CD14-positive monocyte (primary cell): ENCODE measurements around the gene TBCD. TPM values are rescaled to one million over a fixed set of nuclear protein-coding genes. Genes with fewer than 3 reads are reported as not detected.
"Not testable (repeated sequence)": the region's sequence is repeated elsewhere in the genome, so short reads cannot be mapped to it uniquely, and the experiment has no call there.

Experiments used
- DNase-seq, 3 donors: peaks; one replicate each; pipeline ENCODE4 v3.0.0-alpha.2; 2011 to 2022
- H2AFZ ChIP-seq: 2 replicates; pipeline ENCODE4 v1.6.0; 2012; ENCODE audit warnings: mild to moderate bottlenecking, low read depth, low read length, inconsistent platforms; ENCODE audit not compliant: insufficient read depth, poor library complexity, severe bottlenecking
- H3K27ac ChIP-seq, 2 donors: 1 replicate in 1 of 2; 2 replicates in 1 of 2; pipeline ENCODE4 v1.5.1; 2012 to 2013; ENCODE audit warnings: low read length in 2 of 2, control low read depth in 1 of 2, inconsistent platforms in 1 of 2, low read depth in 1 of 2, mild to moderate bottlenecking in 1 of 2
- H3K27me3 ChIP-seq, 2 donors: one replicate each; pipeline versions ENCODE4 v1.6.0 to v1.6.1; 2011 to 2013; ENCODE audit warnings: low read length in 2 of 2; ENCODE audit not compliant: control insufficient read depth in 2 of 2, insufficient read depth in 2 of 2
- H3K36me3 ChIP-seq, 2 donors: replicated peaks in 1 of 2; 1 replicate in 1 of 2; 2 replicates in 1 of 2; pipeline versions ENCODE4 v1.5.1 to v1.6.1; 2012 to 2013; ENCODE audit warnings: low read length in 2 of 2, control low read depth in 1 of 2, inconsistent platforms in 1 of 2, mild to moderate bottlenecking in 1 of 2; ENCODE audit not compliant: insufficient read depth in 2 of 2, control insufficient read depth in 1 of 2
- H3K4me1 ChIP-seq, 2 donors: 1 replicate in 1 of 2; 2 replicates in 1 of 2; pipeline versions ENCODE4 v1.5.1 to v1.6.1; 2012 to 2013; ENCODE audit warnings: low read length in 2 of 2, control low read depth in 1 of 2, inconsistent platforms in 1 of 2, mild to moderate bottlenecking in 1 of 2, moderate library complexity in 1 of 2; ENCODE audit not compliant: insufficient read depth in 2 of 2, control insufficient read depth in 1 of 2
- H3K4me2 ChIP-seq: replicated peaks from 2 replicates; pipeline ENCODE3; 2012; ENCODE audit warnings: low read length, moderate library complexity, mild to moderate bottlenecking; ENCODE audit not compliant: poor library complexity, severe bottlenecking; ENCODE audit errors: extremely low read depth
- H3K4me3 ChIP-seq, 3 experiments: fragments of 200-600 bp in 1 of 3; sonication (generic) in 1 of 3; replicated peaks in 1 of 3; 1 replicate in 2 of 3; 2 replicates in 1 of 3; pipeline ENCODE4 v1.5.1; 2011 to 2013; ENCODE audit warnings: low read length in 3 of 3, mild to moderate bottlenecking in 3 of 3, control low read depth in 2 of 3, low read depth in 2 of 3, inconsistent platforms in 1 of 3, moderate library complexity in 1 of 3
- H3K79me2 ChIP-seq: 2 replicates; pipeline ENCODE4 v1.6.0; 2012; ENCODE audit warnings: mild to moderate bottlenecking, control low read depth, inconsistent platforms, low read length, moderate library complexity; ENCODE audit not compliant: insufficient read depth
- H3K9ac ChIP-seq: 2 replicates; pipeline ENCODE4 v1.6.0; 2017; ENCODE audit warnings: low read length, mild to moderate bottlenecking; ENCODE audit not compliant: insufficient read depth, poor library complexity, severe bottlenecking
- H3K9me3 ChIP-seq, 2 donors: replicated peaks in 1 of 2; 1 replicate in 1 of 2; 2 replicates in 1 of 2; pipeline versions ENCODE4 v1.5.1 to v1.6.1; 2012 to 2013; ENCODE audit warnings: low read length in 2 of 2, control low read depth in 1 of 2; ENCODE audit not compliant: control insufficient read depth in 1 of 2, insufficient read depth in 1 of 2
- H4K20me1 ChIP-seq: 2 replicates; pipeline ENCODE4 v1.6.0; 2012; ENCODE audit warnings: mild to moderate bottlenecking, low read length, control low read depth, moderate library complexity; ENCODE audit not compliant: insufficient read depth
- H3K27ac Mint-ChIP-seq, 7 donors: one replicate each; pipeline ENCODE4 v1.8.0; 2020; ENCODE audit warnings: mild to moderate bottlenecking in 7 of 7, mixed read lengths in 7 of 7, moderate library complexity in 6 of 7, inconsistent platforms in 2 of 7
- H3K27me3 Mint-ChIP-seq, 3 donors: one replicate each; pipeline ENCODE4 v1.8.0; 2021 to 2022; ENCODE audit warnings: low read depth in 3 of 3, mild to moderate bottlenecking in 3 of 3, mixed read lengths in 3 of 3, moderate library complexity in 3 of 3, inconsistent platforms in 1 of 3
- H3K36me3 Mint-ChIP-seq, 2 donors: one replicate each; pipeline ENCODE4 v1.8.0; 2020; ENCODE audit warnings: mixed read lengths in 2 of 2, inconsistent platforms in 1 of 2, mild to moderate bottlenecking in 1 of 2
- H3K4me1 Mint-ChIP-seq: one replicate; pipeline ENCODE4 v1.8.0; 2020; ENCODE audit warnings: mild to moderate bottlenecking, mixed read lengths
- H3K4me3 Mint-ChIP-seq, 2 donors: one replicate each; pipeline ENCODE4 v1.8.0; 2020; ENCODE audit warnings: mild to moderate bottlenecking in 2 of 2, mixed read lengths in 2 of 2, moderate library complexity in 1 of 2
- H3K9me3 Mint-ChIP-seq, 7 donors: one replicate each; pipeline ENCODE4 v1.8.0; 2020 to 2022; ENCODE audit warnings: mixed read lengths in 7 of 7, mild to moderate bottlenecking in 6 of 7, moderate library complexity in 6 of 7, inconsistent platforms in 2 of 7
- WGBS: methylation state at CpG from one replicate; pipeline ENCODE4 v1.1.5; 2013; ENCODE audit warnings: missing lambda C conversion rate; ENCODE audit not compliant: insufficient coverage; 5-methylcytosine and 5-hydroxymethylcytosine counted together
- intact Hi-C, 2 donors: fragments of 100-400 bp; cut with micrococcal nuclease; formaldehyde crosslinking; loops; one replicate each; pipeline versions ENCODE4 v1.15.0 to v1.15.1; 2023
- polyA plus RNA-seq, 3 donors: library from polyadenylated mRNA; depleted of rRNA in 1 of 3; unstranded in 2 of 3; stranded (reverse) in 1 of 3; fragments of 300-500 nt in 2 of 3; fragments of >200 nt in 1 of 3; fragmentation: Illumina TruSeq in 2 of 3; gene quantifications; 1 replicate in 2 of 3; 2 replicates in 1 of 3; pipeline ENCODE4 v1.2.3, GENCODE V29; 2012 to 2021
- TF ChIP-seq, protein P1 (sequence below): fragments of 200-600 bp; IDR thresholded peaks from one replicate; pipeline ENCODE4 v1.8.0; 2022; ENCODE audit warnings: antibody characterized with exemption, mild to moderate bottlenecking

The TBCD gene
- polyA plus RNA-seq, 3 donors: 54.7 to 74.0 (median 66.6) TPM

DNA sequence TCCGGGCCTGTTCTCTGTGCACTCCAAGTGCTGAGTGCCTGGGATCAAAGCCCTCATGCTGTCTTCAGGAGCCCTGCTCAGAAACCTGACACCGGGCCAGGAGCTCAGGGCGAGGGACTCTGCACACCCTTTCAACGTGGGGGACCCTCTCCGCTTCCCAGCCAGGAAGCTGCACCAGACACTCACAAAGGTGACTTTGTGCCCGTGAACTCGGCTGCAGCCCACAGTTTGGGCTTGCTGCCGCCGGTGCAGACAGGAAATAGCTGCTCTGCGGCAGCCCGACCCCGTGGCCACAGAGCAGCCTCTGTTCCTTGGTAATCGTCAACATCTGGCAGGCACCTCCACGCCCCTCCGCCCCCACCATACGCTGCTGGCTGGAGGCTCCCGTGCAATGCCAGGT is 234.1 kb downstream of the TBCD start:
- H3K27ac ChIP-seq: no peak overlapping the region
- peak overlapping the region; percentile 9 for H3K9ac ChIP-seq
- WGBS: 4% methylated on average over 16 of the region's 17 CpGs
- Mint-ChIP-seq H3K36me3 (peaks cover 26 to 34% of the 10 kb centered on the region in 2 donors), H3K27me3 (peaks cover 0 to 3% (median 2%) of the 10 kb centered on the region in 3 donors), H3K9me3 (peaks cover 0 to 9% (median 4%) of the 10 kb centered on the region in 7 donors), H3K27ac (peak overlapping the region in 5 of 7 donors; percentile 10 to 74 (median 30)), H3K4me1 (peaks cover 20% of the 10 kb centered on the region), H3K4me3 (peak overlapping the region; percentile 74 to 91)
- no peaks in the 10 kb centered on the region for H3K79me2 ChIP-seq
- TF ChIP-seq, protein P1, sequence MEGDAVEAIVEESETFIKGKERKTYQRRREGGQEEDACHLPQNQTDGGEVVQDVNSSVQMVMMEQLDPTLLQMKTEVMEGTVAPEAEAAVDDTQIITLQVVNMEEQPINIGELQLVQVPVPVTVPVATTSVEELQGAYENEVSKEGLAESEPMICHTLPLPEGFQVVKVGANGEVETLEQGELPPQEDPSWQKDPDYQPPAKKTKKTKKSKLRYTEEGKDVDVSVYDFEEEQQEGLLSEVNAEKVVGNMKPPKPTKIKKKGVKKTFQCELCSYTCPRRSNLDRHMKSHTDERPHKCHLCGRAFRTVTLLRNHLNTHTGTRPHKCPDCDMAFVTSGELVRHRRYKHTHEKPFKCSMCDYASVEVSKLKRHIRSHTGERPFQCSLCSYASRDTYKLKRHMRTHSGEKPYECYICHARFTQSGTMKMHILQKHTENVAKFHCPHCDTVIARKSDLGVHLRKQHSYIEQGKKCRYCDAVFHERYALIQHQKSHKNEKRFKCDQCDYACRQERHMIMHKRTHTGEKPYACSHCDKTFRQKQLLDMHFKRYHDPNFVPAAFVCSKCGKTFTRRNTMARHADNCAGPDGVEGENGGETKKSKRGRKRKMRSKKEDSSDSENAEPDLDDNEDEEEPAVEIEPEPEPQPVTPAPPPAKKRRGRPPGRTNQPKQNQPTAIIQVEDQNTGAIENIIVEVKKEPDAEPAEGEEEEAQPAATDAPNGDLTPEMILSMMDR: no peak
- H3K36me3 ChIP-seq: peaks cover 0 to 3% of the 10 kb centered on the region in 2 donors
- DNase-seq: no peak
- H3K9me3 ChIP-seq: no peaks in the 10 kb centered on the region
- peak overlapping the region; percentile 40 for H3K4me2 ChIP-seq
- no peaks in the 10 kb centered on the region for H3K27me3 ChIP-seq
- H3K4me1 ChIP-seq: peaks cover 13 to 16% of the 10 kb centered on the region in 2 donors
- H4K20me1 ChIP-seq: no peaks in the 10 kb centered on the region
- H3K4me3 ChIP-seq: peak overlapping the region in 1 of 3 experiments; percentile 47
- peak overlapping the region; percentile 68 for H2AFZ ChIP-seq
- intact Hi-C loops: loop anchor here in 1 of 2 donors (1.0 kb wide), 1 partner anchor 9 kb away; no protein-coding TSS in a partner anchor

DNA sequence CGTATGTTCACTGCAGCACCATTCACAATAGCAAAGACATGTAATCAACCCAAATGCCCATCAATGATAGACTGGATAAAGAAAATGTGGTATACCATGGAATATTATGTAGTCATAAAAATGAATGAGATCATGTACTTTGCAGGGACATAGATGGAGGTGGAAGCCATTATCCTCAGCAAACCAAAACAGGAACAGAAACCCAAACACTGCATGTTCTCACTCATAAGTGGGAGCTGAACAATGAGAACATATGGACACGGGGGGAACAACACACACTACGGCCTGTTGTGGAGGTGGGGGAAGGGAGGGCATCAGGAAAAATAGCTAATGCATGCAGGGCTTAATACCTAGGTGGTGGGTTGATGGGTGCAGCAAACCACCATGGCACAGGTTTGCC is 237.2 kb downstream of the TBCD start:
- H3K27ac Mint-ChIP-seq, H3K4me3 ChIP-seq, H4K20me1 ChIP-seq, H3K9ac ChIP-seq, H3K27ac ChIP-seq, H3K4me3 Mint-ChIP-seq, H3K27me3 Mint-ChIP-seq, H2AFZ ChIP-seq, H3K79me2 ChIP-seq, H3K27me3 ChIP-seq, intact Hi-C loops, H3K4me2 ChIP-seq: not testable (repeated sequence)
- Histone ChIP-seq H3K36me3 (peaks cover 0 to 17% of the 10 kb centered on the region in 2 donors), H3K4me1 (peaks cover 13 to 16% of the 10 kb centered on the region in 2 donors), H3K9me3 (peaks cover 0 to 15% of the 10 kb centered on the region in 2 donors)
- Mint-ChIP-seq H3K9me3 (peaks cover 12 to 23% (median 17%) of the 10 kb centered on the region in 7 donors), H3K4me1 (peaks cover 20% of the 10 kb centered on the region), H3K36me3 (peaks cover 31 to 34% of the 10 kb centered on the region in 2 donors)
- WGBS: no CpG with 5 or more reads among the region's 3 CpGs
- DNase-seq: peak in 1 of 3 donors; percentile 15
